ENCODE measurements around the gene FGF22.
"Not testable (repeated sequence)": the region's sequence is repeated elsewhere in the genome, so short reads cannot be mapped to it uniquely, and the experiment has no call there.

The FGF22 gene

DNA sequence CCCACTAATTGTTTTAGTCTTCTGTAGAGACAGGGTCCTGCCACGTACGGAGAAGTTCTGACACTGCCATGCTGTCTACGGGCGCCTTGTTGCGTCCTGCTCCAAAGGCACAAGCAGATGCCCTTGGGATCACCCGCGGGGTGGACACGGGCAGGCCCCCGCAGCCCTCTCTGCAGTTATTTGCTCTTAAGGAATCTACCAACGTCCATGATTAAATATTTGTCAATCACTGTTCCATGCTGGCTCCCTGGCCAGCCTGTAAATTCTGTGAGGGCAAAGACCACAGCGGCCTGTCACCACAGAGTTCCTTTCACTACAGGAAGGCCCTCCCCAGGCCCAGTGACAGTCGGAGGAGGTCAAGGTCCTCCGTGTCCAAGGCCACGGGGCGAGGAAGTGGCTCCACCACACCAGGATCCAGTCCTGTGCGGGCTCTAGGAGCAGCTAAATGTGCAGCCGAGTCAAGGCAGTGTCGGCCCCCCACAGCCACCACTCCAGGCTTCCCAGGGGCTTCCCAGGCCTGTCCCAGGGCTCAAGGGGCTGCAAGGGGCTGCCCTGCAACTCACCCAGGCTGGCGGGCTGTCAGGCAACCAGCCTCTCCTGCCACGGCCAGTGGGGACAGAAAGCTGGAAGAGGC lies 21.2 kb downstream of the FGF22 start:
- no peak for DNase-seq (ENCODE audit: low spot score)

DNA sequence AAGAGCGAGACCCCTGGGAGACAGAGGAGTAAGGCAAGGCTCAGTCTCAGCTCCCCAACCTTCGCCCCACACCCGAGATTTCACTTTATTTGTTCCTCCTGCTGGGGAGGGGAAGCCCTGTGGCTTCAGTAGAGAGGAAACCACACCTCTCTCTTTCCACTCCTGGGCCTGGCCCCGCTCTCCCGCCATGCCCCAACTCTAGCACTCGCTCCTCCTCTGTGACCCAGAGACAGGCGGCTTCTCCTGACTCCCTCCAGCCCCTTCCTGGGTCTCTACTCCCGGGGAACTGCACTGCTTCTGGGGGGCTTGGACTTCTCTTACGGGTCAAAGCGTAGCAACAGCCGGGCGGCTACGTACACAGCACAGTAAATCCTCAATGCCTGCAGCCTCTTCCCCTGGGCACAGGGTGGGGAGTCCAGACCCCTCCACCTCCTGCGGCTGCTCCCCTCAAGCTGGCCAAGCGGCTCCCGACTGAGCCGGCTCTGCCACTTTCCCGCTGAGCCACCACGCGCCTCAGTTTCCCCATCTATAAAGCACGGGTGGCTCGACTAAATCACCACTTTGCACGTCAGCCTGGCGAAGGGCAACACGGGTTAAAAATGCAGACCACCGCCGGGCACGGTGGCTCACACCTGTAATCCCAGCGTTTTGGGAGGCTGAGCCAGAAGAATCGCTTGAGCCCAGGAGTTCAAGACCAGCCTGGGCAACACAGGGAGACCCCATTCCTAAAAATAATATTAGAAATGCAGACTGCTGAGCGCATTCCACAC lies 21.9 kb downstream of the FGF22 start:
- no peak for DNase-seq (ENCODE audit: low spot score)

DNA sequence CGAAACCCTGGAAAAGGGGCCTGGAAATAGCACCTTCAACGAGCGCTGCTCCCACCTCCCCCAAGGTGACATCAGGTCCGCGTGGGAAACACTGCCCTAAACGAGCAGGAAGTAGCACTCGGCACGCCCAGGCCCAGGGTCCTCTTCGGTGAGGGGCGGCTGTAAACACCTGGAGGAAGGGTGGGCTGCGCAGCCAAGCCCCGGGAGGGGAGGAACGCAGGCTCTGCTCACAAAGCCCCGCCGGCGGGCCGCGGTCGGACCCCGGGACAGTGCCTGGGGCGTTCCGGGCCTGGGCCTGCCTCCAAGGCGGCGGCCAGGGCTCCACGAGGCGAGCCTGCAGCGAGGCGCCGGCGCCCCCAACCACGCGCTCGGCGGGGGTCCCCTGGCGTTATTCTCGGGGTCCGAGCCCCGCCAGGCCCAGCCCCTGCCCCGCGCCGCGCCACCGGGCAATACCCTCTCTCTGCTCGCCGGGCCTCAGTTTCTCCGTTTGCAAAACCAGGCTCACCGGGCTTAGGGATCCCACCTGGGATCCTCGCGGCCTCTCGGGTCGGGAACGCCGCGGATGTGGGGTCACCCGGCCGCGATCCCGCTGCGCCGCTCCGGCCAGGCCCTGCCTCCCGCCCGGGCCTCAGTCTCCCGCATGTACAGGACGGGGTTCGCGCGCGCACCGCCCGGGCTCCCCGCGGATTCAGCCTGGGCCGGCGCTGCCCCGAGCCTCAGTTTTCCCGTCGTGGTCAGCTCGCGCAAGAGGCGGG lies 22.7 kb downstream of the FGF22 start:
- peak; percentile 68 for DNase-seq (ENCODE audit: low spot score)

DNA sequence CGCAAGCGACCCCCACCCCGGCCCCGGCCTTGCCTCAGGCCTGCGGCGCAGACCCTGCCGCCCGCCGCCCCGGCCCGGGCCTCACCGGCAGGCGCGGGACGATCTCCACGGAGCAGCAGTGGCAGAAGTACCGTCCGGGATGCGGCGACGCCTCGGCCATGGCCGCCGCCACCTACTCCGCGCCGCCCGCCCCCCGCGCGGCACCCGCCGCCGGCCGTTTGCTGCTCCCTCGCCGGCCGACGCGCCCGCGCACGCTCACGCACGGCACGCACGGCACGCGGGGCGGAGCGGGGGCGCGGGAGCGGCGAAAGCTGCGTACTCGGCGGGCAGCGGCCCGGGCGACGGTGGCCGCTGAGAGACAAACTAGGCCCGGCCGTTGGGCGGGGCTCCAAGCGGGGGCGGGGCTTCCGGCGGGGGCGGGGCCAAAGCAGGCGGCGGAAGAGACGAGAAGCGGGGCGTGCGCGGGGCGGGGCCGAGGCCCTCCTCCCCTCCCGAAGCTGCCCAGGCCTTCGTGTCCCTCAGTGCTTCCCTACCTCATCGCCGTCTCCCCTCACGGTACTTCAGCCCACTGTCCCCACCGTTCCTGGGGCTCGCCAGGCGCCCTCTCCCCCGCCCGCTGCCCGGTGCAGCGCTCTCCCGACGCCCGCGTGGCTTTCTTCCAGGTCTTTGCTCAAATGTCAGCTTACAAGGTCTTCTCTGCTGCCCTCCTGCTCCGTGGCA lies 23.4 kb downstream of the FGF22 start, which contains the start of gene RNF126:
TSS of gene RNF126 (minus strand) at position 253 of the 720 bp plus-strand sequence. CDS start at position 160, 93 bp downstream.
- peak; percentile 98 for DNase-seq (ENCODE audit: low spot score)

DNA sequence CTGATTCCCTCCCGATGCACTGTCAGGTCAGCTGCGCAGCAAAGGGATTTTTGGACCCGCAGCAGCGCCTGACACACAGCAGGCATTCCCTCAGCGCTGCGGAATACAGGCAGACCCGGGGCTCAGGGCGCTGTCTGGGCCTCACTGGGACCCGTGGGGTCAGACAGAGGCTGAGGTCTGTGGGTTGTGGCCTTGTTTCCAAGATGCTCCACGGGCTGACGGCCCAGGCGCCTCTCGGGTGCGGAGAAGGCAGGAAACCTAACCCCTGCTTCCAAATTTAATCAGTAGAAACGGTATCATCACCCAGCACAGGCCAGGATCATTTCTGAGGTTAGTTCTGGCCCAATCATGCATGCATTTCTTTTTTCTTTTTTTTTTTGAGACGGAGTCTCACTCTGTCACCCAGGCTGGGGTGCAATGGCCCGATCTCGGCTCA lies 24.0 kb downstream of the FGF22 start:
- no peak for DNase-seq (ENCODE audit: low spot score)

DNA sequence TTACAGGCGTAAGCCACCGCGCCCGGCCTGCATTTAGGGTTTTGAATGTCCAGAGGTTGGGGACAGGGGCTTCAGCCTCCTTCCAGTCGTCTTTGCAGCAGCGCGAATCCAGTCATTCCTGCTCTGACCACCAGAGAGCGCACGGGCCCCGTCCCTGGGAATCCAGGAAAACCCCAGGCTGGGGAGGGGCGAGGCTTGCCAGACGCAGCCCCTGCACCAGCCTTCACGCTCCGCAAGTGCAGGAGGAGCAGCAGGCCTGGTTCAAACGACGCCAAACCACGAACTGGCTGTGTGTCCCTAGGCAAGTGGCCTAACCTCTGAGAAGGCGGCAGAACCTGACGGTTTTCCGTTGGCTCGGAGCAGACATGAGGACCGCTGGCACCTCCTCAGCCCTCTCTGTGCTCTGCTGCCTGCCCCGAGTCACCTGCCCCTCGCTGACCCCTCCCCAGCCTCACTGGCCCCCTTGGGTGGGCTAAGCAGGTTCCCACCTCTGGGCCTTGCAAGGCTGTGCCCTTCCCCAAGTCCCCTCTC lies 25.3 kb downstream of the FGF22 start:
- peak; percentile 95 for DNase-seq (ENCODE audit: low spot score)

DNA sequence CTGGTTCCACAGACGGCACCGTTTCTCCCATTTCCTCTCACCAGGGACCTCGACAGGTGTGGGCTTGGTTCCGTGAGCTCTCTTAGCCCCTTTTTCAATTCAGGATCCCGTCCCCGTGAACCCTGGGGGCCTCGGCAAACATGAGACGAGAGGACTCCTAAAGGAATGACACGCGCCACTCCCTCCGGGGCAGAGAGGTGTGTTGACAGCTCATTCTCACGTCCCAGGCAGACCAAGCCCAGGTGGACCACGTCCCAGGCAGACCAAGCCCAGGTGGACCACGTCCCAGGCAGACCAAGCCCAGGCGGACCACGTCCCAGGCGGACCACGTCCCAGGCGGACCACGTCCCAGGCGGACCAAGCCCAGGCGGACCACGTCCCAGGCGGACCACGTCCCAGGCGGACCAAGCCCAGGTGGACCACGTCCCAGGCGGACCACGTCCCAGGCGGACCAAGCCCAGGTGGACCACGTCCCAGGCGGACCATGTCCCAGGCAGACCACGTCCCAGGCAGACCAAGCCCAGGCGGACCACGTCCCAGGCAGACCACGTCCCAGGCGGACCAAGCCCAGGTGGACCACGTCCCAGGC lies 27.4 kb downstream of the FGF22 start:
- DNase-seq (ENCODE audit: low spot score), result not testable (repeated sequence)

DNA sequence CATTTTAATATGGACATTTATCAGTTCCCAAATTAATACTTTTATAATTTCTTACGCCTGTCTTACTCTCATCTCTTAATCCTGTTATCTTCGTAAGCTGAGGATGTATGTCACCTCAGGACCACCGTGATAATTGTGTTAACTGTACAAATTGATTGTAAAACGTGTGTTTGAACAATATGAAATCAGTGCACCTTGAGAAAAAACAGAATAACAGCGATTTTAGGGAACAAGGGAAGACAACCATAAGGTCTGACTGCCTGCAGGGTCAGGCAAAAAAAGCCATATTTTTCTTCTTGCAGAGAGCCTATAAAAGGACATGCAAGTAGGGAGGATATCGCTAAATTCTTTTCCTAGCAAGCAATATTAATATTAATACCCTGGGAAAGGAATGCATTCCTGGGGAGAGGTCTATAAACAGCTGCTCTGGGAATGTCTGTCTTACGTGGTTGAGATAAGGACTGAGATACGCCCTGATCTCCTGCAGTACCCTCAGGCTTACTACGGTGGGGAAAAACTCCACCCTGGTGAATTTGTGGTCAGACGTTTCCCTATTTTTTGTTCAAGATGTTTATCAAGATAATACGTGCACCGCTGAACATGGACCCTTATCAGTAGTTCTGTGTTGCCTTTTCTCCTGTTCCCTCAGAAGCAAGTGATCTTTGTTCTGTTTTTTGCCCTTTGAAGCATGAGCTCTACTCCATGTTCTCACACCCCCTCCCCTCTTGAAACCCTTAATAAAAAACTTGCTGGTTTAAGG lies 29.2 kb downstream of the FGF22 start:
- not testable (repeated sequence) for DNase-seq (ENCODE audit: low spot score)

DNA sequence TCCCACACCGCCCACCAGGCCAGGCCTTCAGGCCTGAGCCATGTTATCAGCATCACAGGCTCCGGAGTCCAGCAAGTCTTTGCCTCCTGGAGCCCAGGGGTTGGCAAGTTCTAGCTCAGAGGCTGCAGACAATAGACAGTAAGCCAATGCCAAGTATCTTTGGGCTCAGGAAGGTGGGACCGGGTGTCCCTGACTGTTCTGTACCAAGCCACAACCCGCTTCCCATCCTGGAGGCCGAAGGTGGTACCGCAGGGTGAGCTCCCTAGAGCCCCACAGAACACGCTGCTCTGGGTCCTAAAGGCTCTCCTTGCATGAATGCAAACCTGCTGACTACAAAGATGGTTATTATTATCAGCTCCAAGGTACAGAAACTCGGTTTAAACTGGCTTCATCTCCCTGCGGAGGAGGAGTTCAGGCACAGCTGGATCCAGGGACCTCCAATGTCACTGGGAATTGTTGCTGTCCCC lies 31.0 kb downstream of the FGF22 start:
- no peak for DNase-seq (ENCODE audit: low spot score)

DNA sequence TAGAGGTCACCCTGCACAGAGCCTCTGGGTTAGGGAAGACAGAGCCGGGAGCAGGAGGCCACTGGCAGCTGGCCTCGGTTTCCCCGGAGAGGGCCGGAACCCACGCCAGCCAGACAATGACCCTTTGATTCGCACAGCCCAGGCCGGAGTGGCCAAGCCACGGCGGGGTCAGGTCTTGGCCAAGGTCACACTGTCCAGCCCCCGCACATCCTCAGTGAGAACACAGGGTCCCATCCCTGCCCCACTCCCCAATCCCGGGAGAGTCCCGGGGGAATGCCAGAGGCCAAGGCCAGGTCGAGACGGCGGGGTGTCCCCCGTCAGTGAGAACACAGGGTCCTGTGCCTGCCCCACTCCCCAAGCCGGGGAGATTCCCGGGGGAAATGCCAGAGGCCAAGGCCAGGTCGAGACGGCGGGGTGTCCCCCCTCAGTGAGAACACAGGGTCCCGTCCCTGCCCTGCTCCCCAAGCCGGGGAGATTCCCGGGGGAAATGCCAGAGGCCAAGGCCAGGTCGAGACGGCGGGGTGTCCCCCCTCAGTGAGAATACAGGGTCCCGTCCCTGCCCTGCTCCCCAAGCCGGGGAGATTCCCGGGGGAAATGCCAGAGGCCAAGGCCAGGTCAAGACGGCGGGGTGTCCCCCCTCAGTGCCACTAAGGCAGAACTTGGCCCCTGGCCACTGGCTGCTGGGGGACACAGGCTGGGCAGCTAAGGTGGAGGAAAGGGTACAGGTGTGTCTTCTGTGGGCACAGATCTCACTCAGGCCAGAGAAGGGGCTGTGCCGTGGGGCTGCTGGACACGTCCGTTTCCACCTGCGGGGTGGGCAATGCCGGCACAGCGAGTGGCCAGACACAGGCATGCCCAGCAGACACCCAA lies 34.8 kb downstream of the FGF22 start:
- no peak for DNase-seq (ENCODE audit: low spot score)

DNA sequence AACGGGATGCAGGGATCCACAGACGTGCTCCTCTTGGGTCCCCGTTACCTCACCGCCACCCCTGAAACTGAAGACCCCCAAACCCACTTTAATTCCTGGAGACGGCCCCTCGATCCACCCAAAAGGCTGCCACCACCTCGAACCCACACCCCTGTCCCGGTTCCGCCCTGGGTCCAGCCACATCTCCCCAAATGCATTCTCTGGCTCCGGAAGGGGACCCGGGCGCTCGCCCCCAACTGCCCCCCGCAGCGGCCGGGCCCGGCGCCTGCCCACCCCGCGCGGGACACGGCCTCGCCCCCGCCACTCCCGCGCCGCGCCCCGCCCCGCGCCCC lies 36.3 kb downstream of the FGF22 start:
- no peak for DNase-seq (ENCODE audit: low spot score)

DNA sequence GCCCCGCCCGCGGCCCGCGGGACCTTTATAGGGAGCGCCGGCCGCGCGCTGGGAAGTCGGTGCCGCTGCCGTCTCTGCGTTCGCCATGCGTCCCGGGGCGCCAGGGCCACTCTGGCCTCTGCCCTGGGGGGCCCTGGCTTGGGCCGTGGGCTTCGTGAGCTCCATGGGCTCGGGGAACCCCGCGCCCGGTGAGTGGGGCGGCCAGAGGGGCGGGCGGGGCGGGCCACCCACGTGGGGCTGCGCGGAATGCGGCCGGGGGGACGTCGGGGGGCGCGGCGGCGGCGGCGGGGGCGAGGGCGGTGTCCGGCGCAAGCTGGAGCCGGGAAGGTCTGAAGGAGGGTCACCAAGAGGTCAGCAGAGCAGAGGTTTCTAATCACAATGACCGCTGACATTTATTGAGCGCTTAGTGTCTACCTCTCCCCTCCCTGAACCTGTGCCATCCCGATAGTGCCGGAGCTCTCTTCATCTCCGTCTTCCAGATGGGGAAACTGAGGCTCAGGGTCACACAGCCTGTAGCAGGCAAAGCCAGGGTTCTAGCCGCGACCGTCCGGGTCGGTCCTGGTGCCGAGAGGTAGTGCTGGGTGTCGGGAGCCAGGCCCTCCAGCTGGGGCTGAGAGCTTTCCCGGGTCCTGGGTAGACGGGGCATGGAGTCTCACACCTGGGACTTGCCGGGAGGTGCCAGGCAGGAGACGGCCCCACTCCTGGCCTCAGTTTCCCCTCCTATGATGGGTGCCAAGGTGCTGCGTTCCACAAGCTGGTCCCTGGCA lies 36.8 kb downstream of the FGF22 start, which contains the start of gene FSTL3:
TSS of gene FSTL3 (plus strand) at position 54 of the 767 bp plus-strand sequence. CDS start at position 86, 32 bp downstream.
- no peak for DNase-seq (ENCODE audit: low spot score)

DNA sequence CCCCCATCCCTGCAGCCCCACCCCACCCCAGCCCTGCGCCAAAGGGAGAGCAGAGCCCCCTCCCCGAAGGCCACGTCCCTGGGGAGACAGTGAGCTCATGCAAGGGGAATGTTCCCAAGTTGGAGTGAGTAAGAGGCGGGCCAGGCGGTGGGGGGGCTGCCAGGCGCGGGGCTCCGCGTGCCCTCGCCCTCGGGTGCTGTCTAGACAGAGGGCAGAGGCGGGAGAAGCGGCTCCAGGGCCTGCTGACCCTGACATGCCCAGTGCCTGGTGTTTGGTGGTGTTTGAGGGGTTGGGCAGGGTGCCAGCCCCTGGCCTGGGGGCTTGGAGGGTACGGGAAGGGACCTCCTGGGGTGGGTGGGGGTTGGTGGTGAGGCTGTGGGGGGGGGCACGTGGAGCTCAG lies 37.5 kb downstream of the FGF22 start:
- no peak for DNase-seq (ENCODE audit: low spot score)

DNA sequence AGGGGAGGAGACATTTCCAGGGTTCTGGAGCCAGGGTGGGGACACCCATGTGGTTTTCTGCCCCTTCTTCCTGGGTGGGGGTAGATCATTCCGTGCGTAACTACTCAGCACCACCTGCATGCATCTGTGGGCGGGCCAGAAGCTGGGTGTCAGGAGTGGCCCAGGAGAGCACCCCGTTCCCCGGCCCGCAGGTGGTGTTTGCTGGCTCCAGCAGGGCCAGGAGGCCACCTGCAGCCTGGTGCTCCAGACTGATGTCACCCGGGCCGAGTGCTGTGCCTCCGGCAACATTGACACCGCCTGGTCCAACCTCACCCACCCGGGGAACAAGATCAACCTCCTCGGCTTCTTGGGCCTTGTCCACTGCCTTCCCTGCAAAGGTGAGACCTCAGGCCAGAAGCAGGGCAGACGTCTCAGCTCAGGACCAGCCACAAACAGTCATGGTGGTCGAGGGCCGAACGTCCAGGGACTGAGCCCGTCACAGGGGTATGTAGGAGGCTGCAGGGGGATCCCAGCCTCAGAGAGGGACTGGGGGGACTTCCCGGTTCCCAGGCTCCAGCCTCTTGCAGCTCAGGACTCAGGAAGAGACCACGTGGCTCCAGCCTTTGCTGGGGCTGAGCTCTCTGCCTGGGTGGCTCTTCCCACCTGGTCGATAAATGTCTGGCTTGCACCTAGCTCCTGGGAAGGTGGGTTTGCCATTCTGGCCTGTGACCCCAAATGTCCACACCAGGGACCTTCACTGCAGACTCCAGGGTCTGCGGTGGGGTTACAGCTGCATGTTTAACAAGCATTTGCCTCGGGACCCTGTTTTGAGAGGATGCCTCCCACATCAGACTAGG lies 38.1 kb downstream of the FGF22 start:
- no peak for DNase-seq (ENCODE audit: low spot score)

DNA sequence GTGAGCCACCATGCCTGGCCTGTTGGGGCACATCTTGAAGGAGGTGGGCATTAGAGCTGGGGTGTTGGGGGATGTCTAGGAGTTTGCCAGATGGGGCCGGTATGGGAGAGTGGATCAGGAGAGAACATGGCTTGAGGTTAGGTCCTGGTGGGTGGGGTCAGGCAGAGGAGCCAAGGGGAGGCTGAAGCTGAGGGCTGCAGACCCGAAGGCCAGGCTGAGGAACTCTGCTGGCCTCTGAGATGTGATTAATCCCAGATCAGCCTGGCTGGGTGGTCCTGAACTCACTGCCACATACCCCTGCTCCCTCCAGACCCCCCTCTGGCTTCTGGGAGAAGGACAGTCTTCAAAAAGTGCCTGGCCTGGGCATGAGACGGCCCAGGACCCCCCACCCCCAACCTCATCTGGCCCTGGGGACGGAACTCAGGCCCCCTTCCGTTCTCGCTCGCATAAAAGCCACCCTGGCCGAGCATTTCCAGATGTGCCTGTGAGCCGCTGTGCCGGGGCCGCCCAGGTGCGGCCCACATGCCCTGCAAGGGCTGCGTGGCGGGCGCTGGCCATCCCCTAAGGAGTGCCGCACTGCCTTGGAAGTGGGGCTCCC lies 39.2 kb downstream of the FGF22 start:
- DNase-seq (ENCODE audit: low spot score), result no peak

DNA sequence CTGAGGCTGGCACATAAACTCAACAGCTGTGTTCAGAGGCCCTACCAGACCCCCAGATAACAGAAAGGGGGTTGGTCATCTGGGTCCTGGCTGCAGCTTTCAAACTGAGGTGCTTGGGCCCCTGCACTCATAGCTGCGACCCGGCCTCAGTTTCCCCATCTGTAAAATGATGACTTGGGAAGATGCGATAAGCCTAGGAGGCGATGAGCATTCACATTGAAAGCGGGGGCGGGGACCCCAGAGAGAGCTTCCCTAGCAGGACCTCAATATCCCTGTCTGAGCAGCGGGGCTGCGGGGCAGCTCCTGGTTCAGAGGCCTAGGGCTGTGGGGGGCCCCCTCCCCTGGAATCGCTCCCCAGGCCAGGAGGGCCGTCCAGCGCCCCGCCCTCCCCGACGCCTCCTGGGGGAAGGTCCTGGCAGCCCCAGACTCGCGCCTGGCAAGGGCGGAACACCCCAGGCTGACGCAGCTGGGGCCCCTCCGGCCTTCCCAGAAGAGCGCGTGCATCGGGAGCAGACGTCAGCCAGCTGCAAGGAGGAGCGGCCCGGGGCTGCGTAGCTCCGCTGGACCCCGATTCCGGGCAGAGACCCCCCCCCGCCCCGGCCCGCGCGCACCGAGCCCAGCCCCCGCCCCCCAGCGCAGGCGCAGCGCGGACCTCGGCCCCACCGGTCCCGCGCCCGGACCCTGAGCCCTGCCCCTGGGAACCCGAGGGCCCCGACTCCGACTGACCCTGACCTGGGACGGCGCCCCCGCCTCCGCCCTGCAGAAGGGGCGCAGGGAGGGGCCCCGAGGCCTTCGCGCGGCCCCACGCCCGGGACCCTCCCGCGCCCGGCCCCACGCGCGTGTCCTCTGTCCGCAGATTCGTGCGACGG lies 40.0 kb downstream of the FGF22 start:
- DNase-seq (ENCODE audit: low spot score), result peak; percentile 65
